GM13976 (cell line): ENCODE data around the gene SCD5.

Source experiments
- DNase-seq: peaks from one replicate; pipeline ENCODE4 v3.0.0; 2012; ENCODE audit warnings: low spot score
- in situ Hi-C: fragments of 300-500 bp; cut with MboI; formaldehyde crosslinking; loops from one replicate; pipeline ENCODE4 v1.12.0; 2022; ENCODE audit warnings: low sequenced_read_pairs, mixed read lengths, inconsistent platforms; ENCODE audit not compliant: unreplicated experiment
- TF ChIP-seq, protein P1 (sequence below): IDR thresholded peaks from 2 replicates; pipeline ENCODE4 v1.5.1; 2012; ENCODE audit warnings: borderline replicate concordance, mild to moderate bottlenecking; ENCODE audit not compliant: insufficient read depth; ENCODE audit errors: extremely low read depth, missing control alignments, control extremely low read depth

SCD5 gene

DNA sequence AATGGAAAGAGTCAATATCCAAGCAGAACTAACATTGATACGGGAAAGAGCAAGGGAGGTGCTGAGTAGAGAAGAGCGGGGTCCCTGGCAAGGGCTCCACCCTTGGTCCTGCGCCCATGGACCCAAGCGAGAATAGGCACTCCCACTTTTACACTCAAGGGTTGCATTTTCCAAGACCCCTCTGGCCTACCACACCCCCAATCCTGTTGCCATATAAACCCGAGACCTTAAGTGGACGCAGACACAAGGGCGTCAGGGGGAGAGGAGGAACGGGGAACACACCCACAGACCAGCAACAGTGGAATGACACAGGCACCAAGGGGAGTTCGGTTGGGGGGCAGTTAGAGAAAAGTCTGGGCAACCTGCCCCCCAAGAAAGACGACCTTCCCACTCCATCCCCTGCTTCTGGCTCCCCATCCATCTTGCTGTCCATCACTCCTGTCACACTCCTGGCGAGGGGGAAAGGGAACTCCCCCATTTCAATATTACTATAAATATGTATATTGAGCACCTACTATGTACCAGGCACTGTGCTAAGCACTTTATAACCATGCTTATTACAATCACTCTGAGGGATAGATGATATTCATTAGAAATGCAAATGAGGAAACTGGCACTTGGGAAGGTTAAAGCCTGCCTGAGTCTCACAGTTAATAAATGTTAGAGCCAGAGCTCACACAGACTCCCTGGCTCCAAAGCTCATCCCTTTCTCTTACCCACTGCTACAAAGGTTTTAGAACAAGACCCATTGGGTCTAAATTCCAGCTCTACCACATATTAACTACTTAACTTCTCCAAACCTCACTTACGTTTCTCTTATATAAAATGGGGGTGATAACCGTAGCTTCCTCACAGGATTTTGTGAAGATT, 51.7 kb downstream of the SCD5 start:
- TF ChIP-seq, protein P1, sequence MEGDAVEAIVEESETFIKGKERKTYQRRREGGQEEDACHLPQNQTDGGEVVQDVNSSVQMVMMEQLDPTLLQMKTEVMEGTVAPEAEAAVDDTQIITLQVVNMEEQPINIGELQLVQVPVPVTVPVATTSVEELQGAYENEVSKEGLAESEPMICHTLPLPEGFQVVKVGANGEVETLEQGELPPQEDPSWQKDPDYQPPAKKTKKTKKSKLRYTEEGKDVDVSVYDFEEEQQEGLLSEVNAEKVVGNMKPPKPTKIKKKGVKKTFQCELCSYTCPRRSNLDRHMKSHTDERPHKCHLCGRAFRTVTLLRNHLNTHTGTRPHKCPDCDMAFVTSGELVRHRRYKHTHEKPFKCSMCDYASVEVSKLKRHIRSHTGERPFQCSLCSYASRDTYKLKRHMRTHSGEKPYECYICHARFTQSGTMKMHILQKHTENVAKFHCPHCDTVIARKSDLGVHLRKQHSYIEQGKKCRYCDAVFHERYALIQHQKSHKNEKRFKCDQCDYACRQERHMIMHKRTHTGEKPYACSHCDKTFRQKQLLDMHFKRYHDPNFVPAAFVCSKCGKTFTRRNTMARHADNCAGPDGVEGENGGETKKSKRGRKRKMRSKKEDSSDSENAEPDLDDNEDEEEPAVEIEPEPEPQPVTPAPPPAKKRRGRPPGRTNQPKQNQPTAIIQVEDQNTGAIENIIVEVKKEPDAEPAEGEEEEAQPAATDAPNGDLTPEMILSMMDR: no peak
- DNase-seq: no peak
- in situ Hi-C loops: no loop called here

DNA sequence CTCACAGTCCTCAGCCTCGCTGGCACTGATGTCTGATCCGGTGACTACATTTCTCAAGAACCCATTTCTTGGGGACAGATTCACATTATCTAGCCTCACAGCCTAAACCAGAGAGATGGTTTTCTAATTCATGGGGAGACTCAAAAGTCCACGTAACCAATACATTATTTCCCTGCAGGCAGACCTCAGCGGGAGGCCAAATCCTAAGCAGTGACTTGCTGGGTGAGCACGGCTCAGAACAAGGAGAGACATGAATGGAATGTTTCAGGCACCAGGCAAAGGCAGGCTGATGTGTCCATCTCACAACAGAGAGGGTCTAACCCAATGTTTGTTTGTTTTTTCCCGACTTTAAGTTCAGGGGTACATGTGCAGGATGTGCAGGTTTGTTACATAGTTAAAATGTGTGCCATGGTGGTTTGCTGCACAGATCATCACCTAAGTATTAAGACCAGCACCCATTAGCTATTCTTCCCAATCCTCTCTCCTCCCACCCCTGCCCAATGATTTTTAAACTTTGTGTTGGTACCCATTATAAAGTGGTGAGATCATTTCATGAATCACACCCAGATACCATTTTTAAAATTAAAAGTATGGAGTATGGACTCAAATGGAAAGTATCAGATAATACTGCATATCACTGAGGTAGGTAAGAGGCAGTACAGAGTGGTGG, 53.3 kb downstream of the SCD5 start:
- in situ Hi-C loops: no loop called here
- TF ChIP-seq, protein P1: no peak
- DNase-seq: no peak

- no peak for DNase-seq
- in situ Hi-C loops: no loop called here
These were observed 54.2 kb downstream of the SCD5 start for GRCh38 chr4:82744284-82744968.

DNA sequence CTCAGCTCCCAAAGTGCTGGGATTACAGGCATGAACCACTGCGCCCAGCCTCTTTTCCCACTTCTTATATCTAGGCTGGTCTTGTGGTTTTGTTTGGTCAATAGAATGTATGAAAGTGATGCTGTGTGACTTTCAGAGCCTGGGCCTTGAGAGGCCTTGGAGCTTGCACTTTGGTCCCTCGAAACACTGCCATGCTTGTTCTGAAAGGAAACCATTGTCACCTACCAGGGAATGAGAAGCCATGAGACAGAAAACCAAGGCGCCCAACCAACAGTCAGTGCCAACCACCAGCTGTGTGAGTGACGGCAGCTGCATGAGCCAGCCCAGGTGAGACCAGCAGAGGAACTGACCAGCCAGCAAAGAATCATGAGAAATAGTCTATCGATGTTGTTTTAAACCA, 57.4 kb downstream of the SCD5 start:
- TF ChIP-seq, protein P1: no peak
- in situ Hi-C loops: no loop called here
- DNase-seq: no peak

More at GRCh38 chr4:82744284-82744968, 54.2 kb downstream of the SCD5 start:
- TF ChIP-seq, protein P1: no peak

GRCh38 chr4:82739287-82740190, 59.1 kb downstream of the SCD5 start:
- peak; percentile 81 for DNase-seq
- TF ChIP-seq, protein P1: peak; percentile 87
- in situ Hi-C loops: loop anchor here (10.0 kb wide), 1 partner anchor 275 kb away; no protein-coding TSS in a partner anchor
